GM23338 (cell line): Measurements from ENCODE around the gene COL6A3. TPM values are rescaled to one million over a fixed set of nuclear protein-coding genes. Genes with fewer than 3 reads are reported as not detected.

ENCODE experiments used
- ATAC-seq: fragments of 200-7000 bp; cut with Tn5 transposase; 3 replicates; pipeline ENCODE4 v1.9.1; 2020
- DNase-seq: peaks from one replicate; pipeline ENCODE4 v3.0.0-alpha.2; 2015; ENCODE audit warnings: low spot score
- H2AFZ ChIP-seq: fragments of 200-600 bp; sonication (generic); 2 replicates; pipeline ENCODE4 v1.8.0; 2016; ENCODE audit warnings: antibody characterized with exemption, mild to moderate bottlenecking, moderate library complexity
- H3F3A ChIP-seq: fragments of 200-600 bp; sonication (generic); replicated peaks from 2 replicates; pipeline ENCODE4 v1.8.0; 2017; ENCODE audit warnings: antibody characterized with exemption, mixed run types, low read depth
- H3K27ac ChIP-seq: fragments of 200-600 bp; sonication (generic); 2 replicates; pipeline ENCODE4 v1.6.1; 2016; ENCODE audit warnings: low read depth
- H3K27me3 ChIP-seq: fragments of 200-600 bp; sonication (generic); 2 replicates; pipeline ENCODE4 v1.8.0; 2016; ENCODE audit warnings: mild to moderate bottlenecking, mixed run types, moderate library complexity; ENCODE audit not compliant: insufficient read depth
- H3K36me3 ChIP-seq: fragments of 200-600 bp; sonication (generic); 2 replicates; pipeline ENCODE4 v1.8.0; 2016; ENCODE audit warnings: mild to moderate bottlenecking; ENCODE audit not compliant: insufficient read depth
- H3K4me1 ChIP-seq: fragments of 200-600 bp; sonication (generic); 2 replicates; pipeline ENCODE4 v1.8.0; 2016; ENCODE audit warnings: mild to moderate bottlenecking, moderate library complexity; ENCODE audit not compliant: insufficient read depth
- H3K4me2 ChIP-seq: fragments of 200-600 bp; sonication (generic); 2 replicates; pipeline ENCODE4 v1.7.1; 2017; ENCODE audit warnings: mixed run types
- H3K4me3 ChIP-seq: fragments of 200-600 bp; sonication (generic); 2 replicates; pipeline ENCODE4 v1.6.1; 2016; ENCODE audit warnings: mixed run types
- H3K79me2 ChIP-seq: fragments of 200-600 bp; sonication (generic); replicated peaks from 2 replicates; pipeline ENCODE4 v1.8.0; 2017; ENCODE audit warnings: mild to moderate bottlenecking; ENCODE audit not compliant: insufficient read depth
- H3K9me2 ChIP-seq: fragments of 200-600 bp; sonication (generic); 2 replicates; pipeline ENCODE4 v1.8.0; 2017; ENCODE audit not compliant: insufficient read depth
- H4K20me1 ChIP-seq: fragments of 200-600 bp; sonication (generic); replicated peaks from 2 replicates; pipeline ENCODE4 v1.8.0; 2017; ENCODE audit warnings: mild to moderate bottlenecking; ENCODE audit not compliant: insufficient read depth
- H3K27ac Mint-ChIP-seq: 2 replicates; pipeline ENCODE4 v1.8.0; 2020; ENCODE audit warnings: inconsistent platforms, mild to moderate bottlenecking, moderate library complexity, mixed read lengths
- H3K27me3 Mint-ChIP-seq: 3 replicates; pipeline ENCODE4 v1.8.0; 2022; ENCODE audit warnings: low read depth, mild to moderate bottlenecking, moderate library complexity, mixed read lengths, inconsistent platforms; ENCODE audit not compliant: insufficient read depth, poor library complexity
- H3K36me3 Mint-ChIP-seq: 3 replicates; pipeline ENCODE4 v1.8.0; 2021; ENCODE audit warnings: low read depth, mild to moderate bottlenecking, inconsistent platforms, moderate library complexity, mixed read lengths
- H3K4me1 Mint-ChIP-seq: 3 replicates; pipeline ENCODE4 v1.8.0; 2020; ENCODE audit warnings: mild to moderate bottlenecking, inconsistent platforms, mixed read lengths
- H3K4me3 Mint-ChIP-seq: 3 replicates; pipeline ENCODE4 v1.8.0; 2021; ENCODE audit warnings: moderate library complexity, mild to moderate bottlenecking, inconsistent platforms, mixed read lengths
- H3K9me3 Mint-ChIP-seq: 3 replicates; pipeline ENCODE4 v1.8.0; 2020; ENCODE audit warnings: moderate library complexity, mild to moderate bottlenecking, inconsistent platforms, mixed read lengths
- CREB1 ChIP-seq: fragments of 250-450 bp; sonication (Bioruptor Pico); IDR thresholded peaks from 2 replicates; pipeline ENCODE4 v1.5.0; 2020; ENCODE audit warnings: low read depth, mild to moderate bottlenecking, moderate library complexity
- CTCF ChIP-seq, 2 experiments: fragments of 200-600 bp in 1 of 2; sonication (generic) in 1 of 2; conservative IDR thresholded peaks; 2 replicates each; pipeline versions ENCODE4 v1.5.1 to v1.6.1; 2016 to 2017; ENCODE audit warnings: antibody characterized with exemption in 2 of 2, low read depth in 2 of 2, mild to moderate bottlenecking in 2 of 2, moderate library complexity in 1 of 2
- EZH2 ChIP-seq: fragments of 200-600 bp; sonication (generic); IDR thresholded peaks from one replicate; pipeline ENCODE4 v1.8.0; 2017; ENCODE audit warnings: antibody characterized with exemption, mild to moderate bottlenecking, low read depth; ENCODE audit not compliant: unreplicated experiment
- EZH2phosphoT487 ChIP-seq: fragments of 200-600 bp; sonication (generic); IDR thresholded peaks from one replicate; pipeline ENCODE4 v1.8.1; 2018; ENCODE audit warnings: antibody characterized with exemption; ENCODE audit not compliant: unreplicated experiment
- JUNB ChIP-seq: IDR thresholded peaks from one replicate; pipeline ENCODE4 v1.6.1; 2016; ENCODE audit warnings: antibody characterized with exemption; ENCODE audit not compliant: unreplicated experiment
- NANOG ChIP-seq: IDR thresholded peaks from 2 replicates; pipeline ENCODE4 v1.6.1; 2016; ENCODE audit warnings: antibody characterized with exemption, borderline replicate concordance
- REST ChIP-seq: IDR thresholded peaks from one replicate; pipeline ENCODE4 v1.6.1; 2018; ENCODE audit warnings: antibody characterized with exemption; ENCODE audit not compliant: unreplicated experiment
- STAT1 ChIP-seq: IDR thresholded peaks from one replicate; pipeline ENCODE4 v1.6.1; 2016; ENCODE audit warnings: antibody characterized with exemption; ENCODE audit not compliant: unreplicated experiment
- ZNF331 ChIP-seq: fragments of 250-450 bp; sonication (Bioruptor Pico); IDR thresholded peaks from 2 replicates; pipeline ENCODE4 v1.5.0; 2020; ENCODE audit warnings: low read depth, mild to moderate bottlenecking, moderate library complexity
- polyA plus RNA-seq: library from polyadenylated mRNA; unstranded; fragments of >200 nt; fragmentation: Nextera tagmentation; extraction: Ambion mirVana; gene quantifications from 2 replicates; pipeline ENCODE4 v1.2.1, GENCODE V29; 2016
- total RNA-seq: library from RNA; depleted of rRNA; stranded (reverse); fragments of >200 nt; shearing (Covaris generic); gene quantifications from 2 replicates; pipeline ENCODE4 v1.2.3, GENCODE V29; 2014
- TF ChIP-seq, protein P1 (sequence below): IDR thresholded peaks from 2 replicates; pipeline ENCODE4 v1.6.1; 2016; ENCODE audit warnings: antibody characterized with exemption

The COL6A3 gene
- total and polyA plus RNA-seq, 2 experiments from 2014 or later = 1.2 to 7.3 TPM

DNA sequence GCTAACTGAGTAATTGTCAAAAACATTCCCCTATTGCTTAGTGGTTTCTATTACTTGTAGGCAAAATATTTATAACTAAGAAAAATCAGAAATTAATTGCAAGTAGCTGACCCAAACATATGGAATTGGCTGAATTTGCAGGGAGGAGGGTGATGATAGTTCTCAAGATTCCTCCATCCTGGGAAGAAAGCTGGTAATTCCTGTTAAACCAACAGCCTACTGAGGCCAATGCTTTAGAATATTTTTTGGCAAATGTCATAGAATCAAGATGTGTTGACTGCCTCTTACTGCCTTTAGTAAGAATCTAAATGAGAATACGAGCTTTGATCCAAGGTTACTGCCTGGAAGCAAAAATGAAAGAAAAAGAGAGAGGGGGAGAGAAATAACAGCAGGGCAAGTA is 120.0 kb downstream of the COL6A3 start:
- ATAC-seq = no peak
- peak overlapping the region; percentile 12; the same call in 1 of the 2 replicates for H2AFZ ChIP-seq
- no peaks in the 10 kb centered on the region for H4K20me1 ChIP-seq
- Mint-ChIP-seq H3K27me3 (no peaks in the 10 kb centered on the region), H3K4me3 (no peak overlapping the region), H3K4me1 (peaks cover 16% of the 10 kb centered on the region), H3K27ac (no peak overlapping the region), H3K36me3 (no peaks in the 10 kb centered on the region), H3K9me3 (no peaks in the 10 kb centered on the region)
- peaks cover 8% of the 10 kb centered on the region for H3K4me1 ChIP-seq
- no peak for DNase-seq
- H3K36me3 ChIP-seq = no peaks in the 10 kb centered on the region
- no peak overlapping the region for H3K27ac ChIP-seq
- TF ChIP-seq, protein P1, sequence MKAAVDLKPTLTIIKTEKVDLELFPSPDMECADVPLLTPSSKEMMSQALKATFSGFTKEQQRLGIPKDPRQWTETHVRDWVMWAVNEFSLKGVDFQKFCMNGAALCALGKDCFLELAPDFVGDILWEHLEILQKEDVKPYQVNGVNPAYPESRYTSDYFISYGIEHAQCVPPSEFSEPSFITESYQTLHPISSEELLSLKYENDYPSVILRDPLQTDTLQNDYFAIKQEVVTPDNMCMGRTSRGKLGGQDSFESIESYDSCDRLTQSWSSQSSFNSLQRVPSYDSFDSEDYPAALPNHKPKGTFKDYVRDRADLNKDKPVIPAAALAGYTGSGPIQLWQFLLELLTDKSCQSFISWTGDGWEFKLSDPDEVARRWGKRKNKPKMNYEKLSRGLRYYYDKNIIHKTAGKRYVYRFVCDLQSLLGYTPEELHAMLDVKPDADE = no peak
- no peak for TF ChIP-seq CREB1 (CRISPR knock-in tag)
- TF ChIP-seq STAT1 = no peak
- TF ChIP-seq JUNB = no peak
- TF ChIP-seq REST = no peak
- no peaks in the 10 kb centered on the region for H3K9me2 ChIP-seq
- peak overlapping the region; percentile 30; the same call in 1 of the 2 replicates for H3K4me2 ChIP-seq
- no peaks in the 10 kb centered on the region for H3K79me2 ChIP-seq
- H3F3A ChIP-seq = no peaks in the 10 kb centered on the region
- H3K4me3 ChIP-seq = no peak overlapping the region
- no peaks in the 10 kb centered on the region for H3K27me3 ChIP-seq

DNA sequence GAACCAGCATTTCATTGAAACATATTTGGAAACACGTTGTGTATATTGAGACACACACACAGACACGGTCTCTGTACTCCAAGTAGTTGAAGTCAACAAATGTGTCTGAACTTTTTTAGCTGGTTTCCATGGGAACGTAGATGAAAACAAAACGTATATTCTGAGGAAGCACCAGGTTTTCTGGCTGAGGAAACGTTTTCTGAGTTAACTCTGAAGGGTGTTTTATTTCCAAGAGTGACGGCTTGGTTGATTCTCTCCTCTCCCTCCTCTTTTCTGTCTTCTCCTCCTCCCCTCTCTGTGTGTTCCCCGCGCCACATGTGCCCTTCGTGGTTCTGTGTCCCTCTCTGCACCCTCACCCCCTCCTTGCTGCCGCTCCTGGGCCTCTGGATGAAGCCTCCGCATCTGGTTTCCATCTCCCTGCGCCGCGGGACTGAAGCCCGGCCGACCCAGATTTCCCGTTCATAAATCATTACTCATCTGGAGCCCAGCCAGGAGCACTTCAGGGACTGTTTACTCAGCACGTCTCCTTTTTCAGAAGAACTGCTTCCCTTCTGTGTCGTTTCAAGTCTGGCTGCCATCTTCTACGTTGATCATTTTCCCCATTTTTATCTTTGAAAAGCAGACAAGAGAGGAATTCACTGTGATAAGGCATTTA is 122.7 kb downstream of the COL6A3 start:
- Histone ChIP-seq H3K36me3 (no peaks in the 10 kb centered on the region), H3K4me3 (no peak overlapping the region), H2AFZ (peak overlapping the region; percentile 68; the same call in 1 of the 2 replicates), H4K20me1 (no peaks in the 10 kb centered on the region), H3K4me2 (no peak overlapping the region), H3F3A (no peaks in the 10 kb centered on the region), H3K27ac (no peak overlapping the region), H3K9me2 (0 out of 2 replicates have a peak, but pooled peaks cover 5% of the 10 kb centered on the region), H3K27me3 (no peaks in the 10 kb centered on the region), H3K4me1 (peaks cover 8% of the 10 kb centered on the region), H3K79me2 (no peaks in the 10 kb centered on the region)
- no peaks in the 10 kb centered on the region for H3K27me3 Mint-ChIP-seq
- TF ChIP-seq CTCF (conservative IDR thresholded peaks at IDR 0.05; ENCODE audit: low read depth in 2 of 2) = no peak
- TF ChIP-seq REST = no peak
- no peak for TF ChIP-seq EZH2
- no peak for TF ChIP-seq STAT1
- no peak for TF ChIP-seq NANOG
- no peak for TF ChIP-seq ZNF331 (CRISPR knock-in tag)
- TF ChIP-seq, protein P1 = no peak
- no peak for TF ChIP-seq EZH2phosphoT487
- peak; percentile 42 for DNase-seq
- H3K36me3 Mint-ChIP-seq = no peaks in the 10 kb centered on the region
- ATAC-seq = no peak
- H3K9me3 Mint-ChIP-seq = peaks cover 2% of the 10 kb centered on the region; the same call in 1 of the 3 replicates
- no peak overlapping the region for H3K4me3 Mint-ChIP-seq
- H3K4me1 Mint-ChIP-seq = peaks cover 7% of the 10 kb centered on the region
- no peak overlapping the region for H3K27ac Mint-ChIP-seq
